Brain microvascular endothelial cell (primary cell): ENCODE results near the gene NKIRAS1.
A peak's percentile ranks its signal among the peaks of the same experiment; 100 is the strongest.
"Not testable (repeated sequence)": the region's sequence is repeated elsewhere in the genome, so short reads cannot be mapped to it uniquely, and the experiment has no call there.

ENCODE experiments used
- DNase-seq: peaks from one replicate; pipeline ENCODE4 v3.0.0-alpha.2; 2020
- H3K27ac ChIP-seq: fragments of 250-450 bp; sonication (Bioruptor Pico); 2 replicates; pipeline ENCODE4 v1.5.1; 2020; ENCODE audit warnings: mild to moderate bottlenecking, moderate library complexity
- H3K27me3 ChIP-seq: fragments of 250-450 bp; sonication (Bioruptor Pico); replicated peaks from 2 replicates; pipeline ENCODE4 v1.5.1; 2020; ENCODE audit warnings: mild to moderate bottlenecking
- H3K36me3 ChIP-seq: fragments of 250-450 bp; sonication (Bioruptor Pico); replicated peaks from 2 replicates; pipeline ENCODE4 v1.5.1; 2020; ENCODE audit warnings: mild to moderate bottlenecking
- H3K4me3 ChIP-seq: 2 replicates; pipeline ENCODE4 v1.5.1; 2011; ENCODE audit warnings: low read depth, mild to moderate bottlenecking, control low read depth, low read length, moderate library complexity
- CTCF ChIP-seq: IDR thresholded peaks from 2 replicates; pipeline ENCODE4 v1.5.1; 2011; ENCODE audit warnings: low read depth, mild to moderate bottlenecking, moderate library complexity, low read length, control low read depth, inconsistent platforms; ENCODE audit errors: missing control alignments
- in situ Hi-C: cut with HindIII; loops from 2 replicates; pipeline ENCODE4 v1.10.0; 2017; ENCODE audit warnings: low sequenced_read_pairs, low pct_ligation_motif_present

Gene NKIRAS1

GRCh38 chr3:23874359-23875112 lies 42.3 kb downstream of the NKIRAS1 start:
- TF ChIP-seq CTCF = no peak
- Histone ChIP-seq H3K27ac (peak overlapping the region; percentile 40), H3K36me3 (no peaks in the 10 kb centered on the region), H3K4me3 (no peak overlapping the region), H3K27me3 (no peaks in the 10 kb centered on the region)
- DNase-seq = peak; percentile 63
- in situ Hi-C loops = no loop called here

GRCh38 chr3:23873941-23874340 lies 42.8 kb downstream of the NKIRAS1 start:
- no peak for TF ChIP-seq CTCF
- H3K27ac ChIP-seq = peak overlapping the region; percentile 40
- H3K36me3 ChIP-seq = no peaks in the 10 kb centered on the region
- in situ Hi-C loops = no loop called here
- H3K27me3 ChIP-seq = no peaks in the 10 kb centered on the region
- no peak overlapping the region for H3K4me3 ChIP-seq
- no peak for DNase-seq

GRCh38 chr3:23872330-23872729 lies 44.5 kb downstream of the NKIRAS1 start:
- H3K27ac ChIP-seq = no peak overlapping the region
- H3K4me3 ChIP-seq = no peak overlapping the region
- in situ Hi-C loops = no loop called here
- TF ChIP-seq CTCF = no peak
- H3K27me3 ChIP-seq = no peaks in the 10 kb centered on the region
- no peak for DNase-seq
- no peaks in the 10 kb centered on the region for H3K36me3 ChIP-seq

GRCh38 chr3:23871361-23871760 lies 45.4 kb downstream of the NKIRAS1 start:
- not testable (repeated sequence) for H3K4me3 ChIP-seq

GRCh38 chr3:23870663-23871043 lies 46.1 kb downstream of the NKIRAS1 start:
- H3K36me3 ChIP-seq, DNase-seq, in situ Hi-C loops, H3K27me3 ChIP-seq, H3K4me3 ChIP-seq, H3K27ac ChIP-seq: not testable (repeated sequence)

More at GRCh38 chr3:23871361-23871760, 45.4 kb downstream of the NKIRAS1 start:
- DNase-seq, H3K36me3 ChIP-seq, H3K27me3 ChIP-seq, in situ Hi-C loops, H3K27ac ChIP-seq: not testable (repeated sequence)

- Histone ChIP-seq H3K27ac (no peak overlapping the region), H3K4me3 (no peak overlapping the region), H3K36me3 (no peaks in the 10 kb centered on the region), H3K27me3 (no peaks in the 10 kb centered on the region)
- TF ChIP-seq CTCF = no peak
- in situ Hi-C loops = no loop called here
- DNase-seq = no peak
Observed at GRCh38 chr3:23869977-23870662, 46.7 kb downstream of the NKIRAS1 start.

GRCh38 chr3:23867838-23868237 lies 49.0 kb downstream of the NKIRAS1 start:
- no peaks in the 10 kb centered on the region for H3K36me3 ChIP-seq
- H3K27me3 ChIP-seq = no peaks in the 10 kb centered on the region
- DNase-seq = no peak
- in situ Hi-C loops = no loop called here
- TF ChIP-seq CTCF = no peak
- no peak overlapping the region for H3K4me3 ChIP-seq
- no peak overlapping the region for H3K27ac ChIP-seq
